ENCODE data around the gene MCM8. TPM values are rescaled to one million over a fixed set of nuclear protein-coding genes. Genes with fewer than 3 reads are reported as not detected.

MCM8 gene
- total and polyA plus RNA-seq, 2 experiments from 2014 or later, result 10.6 to 30.4 TPM

DNA sequence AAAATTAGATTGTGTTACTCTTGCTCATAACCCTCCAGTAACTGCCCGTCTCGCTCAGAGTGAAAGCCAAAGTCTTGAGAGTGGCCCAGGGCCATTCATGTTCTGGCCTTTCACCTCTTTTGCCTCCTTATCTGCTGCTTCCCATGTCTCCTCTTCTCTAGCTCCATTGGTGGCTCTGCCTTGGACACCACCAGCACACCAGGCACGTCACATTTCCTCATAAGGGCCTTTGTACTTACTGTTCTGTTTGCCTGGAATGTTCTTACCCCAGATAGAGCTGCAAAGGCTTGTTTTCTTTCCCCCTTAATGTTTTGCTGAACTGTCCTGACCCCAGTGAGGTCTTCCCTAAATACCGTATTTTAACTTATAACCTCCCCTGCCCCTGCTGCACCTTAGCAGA lies 29.3 kb downstream of the MCM8 start:
- no peak for DNase-seq (ENCODE audit: low spot score)

DNA sequence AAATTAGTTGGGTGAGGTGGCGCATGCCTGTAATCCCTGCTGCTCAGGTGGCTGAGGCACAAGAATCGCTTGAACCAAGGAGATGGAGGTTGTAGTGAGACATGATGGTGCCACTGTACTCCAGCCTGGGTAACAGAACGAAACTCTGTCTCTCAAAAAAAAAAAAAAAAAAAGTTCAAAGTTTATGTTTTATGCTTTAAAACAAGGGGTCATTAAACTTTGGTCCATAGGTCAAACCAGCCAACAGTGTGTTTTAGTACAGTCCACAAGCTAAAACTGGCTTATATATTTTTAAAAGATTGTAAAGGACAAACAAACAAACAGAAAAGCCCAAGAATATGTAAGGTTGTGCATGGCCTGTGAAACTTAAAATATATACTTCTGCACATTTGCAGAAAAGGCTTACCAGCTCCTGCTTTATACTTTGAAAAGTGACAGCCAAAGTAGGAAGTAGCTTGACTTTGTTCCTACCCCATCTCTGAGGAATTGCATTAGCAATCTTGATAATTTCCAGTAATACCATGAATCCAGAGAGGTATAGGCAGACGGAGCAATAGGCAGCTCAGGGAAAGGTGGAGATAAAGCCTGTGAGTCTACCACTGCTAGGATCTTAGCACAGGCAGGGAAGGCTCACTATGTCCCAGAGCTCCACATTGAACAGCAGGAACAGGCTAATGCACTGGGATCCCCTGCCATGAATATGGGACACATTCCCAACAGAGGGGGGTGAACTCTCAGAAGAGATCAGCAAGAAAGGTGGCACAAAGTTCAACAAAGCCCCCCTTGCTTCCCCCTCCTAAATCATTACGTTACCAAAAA lies 30.5 kb downstream of the MCM8 start:
- Mint-ChIP-seq H3K27me3 (ENCODE audit: insufficient read depth, low read depth, poor library complexity) (no peaks in the 10 kb centered on the region), H3K27ac (no peak overlapping the region), H3K9me3 (no peaks in the 10 kb centered on the region), H3K4me1 (no peaks in the 10 kb centered on the region), H3K36me3 (ENCODE audit: low read depth) (peaks cover 43% of the 10 kb centered on the region), H3K4me3 (no peak overlapping the region)
- no peak overlapping the region for H3K4me2 ChIP-seq
- no peak overlapping the region for H2AFZ ChIP-seq
- no peak for ATAC-seq
- no peaks in the 10 kb centered on the region for H3K9me2 ChIP-seq (ENCODE audit: insufficient read depth)
- H3K27me3 ChIP-seq (ENCODE audit: insufficient read depth), result no peaks in the 10 kb centered on the region
- H3K27ac ChIP-seq (ENCODE audit: low read depth), result no peak overlapping the region
- no peaks in the 10 kb centered on the region for H3K4me1 ChIP-seq (ENCODE audit: insufficient read depth)
- peaks cover 35% of the 10 kb centered on the region for H3K36me3 ChIP-seq (ENCODE audit: insufficient read depth)
- DNase-seq (ENCODE audit: low spot score), result no peak
- H3F3A ChIP-seq (replicated peaks; ENCODE audit: low read depth), result no peaks in the 10 kb centered on the region
- peaks cover 23% of the 10 kb centered on the region for H4K20me1 ChIP-seq (replicated peaks; ENCODE audit: insufficient read depth)
- no peaks in the 10 kb centered on the region for H3K79me2 ChIP-seq (replicated peaks; ENCODE audit: insufficient read depth)
- H3K4me3 ChIP-seq, result no peak overlapping the region
- TF ChIP-seq ZNF114 (CRISPR knock-in tag; IDR thresholded peaks at IDR 0.05) (no peak), POLR2AphosphoS5 (IDR thresholded peaks at IDR 0.05; ENCODE audit: low read depth) (no peak), EZH2 (IDR thresholded peaks at IDR 0.05; ENCODE audit: low read depth, unreplicated experiment) (no peak), NANOG (IDR thresholded peaks at IDR 0.05; ENCODE audit: borderline replicate concordance) (no peak), CREB1 (CRISPR knock-in tag; IDR thresholded peaks at IDR 0.05; ENCODE audit: low read depth) (no peak), ZNF331 (CRISPR knock-in tag; IDR thresholded peaks at IDR 0.05; ENCODE audit: low read depth) (no peak), EZH2phosphoT487 (IDR thresholded peaks at IDR 0.05; ENCODE audit: unreplicated experiment) (no peak)
- TF ChIP-seq, protein P1, sequence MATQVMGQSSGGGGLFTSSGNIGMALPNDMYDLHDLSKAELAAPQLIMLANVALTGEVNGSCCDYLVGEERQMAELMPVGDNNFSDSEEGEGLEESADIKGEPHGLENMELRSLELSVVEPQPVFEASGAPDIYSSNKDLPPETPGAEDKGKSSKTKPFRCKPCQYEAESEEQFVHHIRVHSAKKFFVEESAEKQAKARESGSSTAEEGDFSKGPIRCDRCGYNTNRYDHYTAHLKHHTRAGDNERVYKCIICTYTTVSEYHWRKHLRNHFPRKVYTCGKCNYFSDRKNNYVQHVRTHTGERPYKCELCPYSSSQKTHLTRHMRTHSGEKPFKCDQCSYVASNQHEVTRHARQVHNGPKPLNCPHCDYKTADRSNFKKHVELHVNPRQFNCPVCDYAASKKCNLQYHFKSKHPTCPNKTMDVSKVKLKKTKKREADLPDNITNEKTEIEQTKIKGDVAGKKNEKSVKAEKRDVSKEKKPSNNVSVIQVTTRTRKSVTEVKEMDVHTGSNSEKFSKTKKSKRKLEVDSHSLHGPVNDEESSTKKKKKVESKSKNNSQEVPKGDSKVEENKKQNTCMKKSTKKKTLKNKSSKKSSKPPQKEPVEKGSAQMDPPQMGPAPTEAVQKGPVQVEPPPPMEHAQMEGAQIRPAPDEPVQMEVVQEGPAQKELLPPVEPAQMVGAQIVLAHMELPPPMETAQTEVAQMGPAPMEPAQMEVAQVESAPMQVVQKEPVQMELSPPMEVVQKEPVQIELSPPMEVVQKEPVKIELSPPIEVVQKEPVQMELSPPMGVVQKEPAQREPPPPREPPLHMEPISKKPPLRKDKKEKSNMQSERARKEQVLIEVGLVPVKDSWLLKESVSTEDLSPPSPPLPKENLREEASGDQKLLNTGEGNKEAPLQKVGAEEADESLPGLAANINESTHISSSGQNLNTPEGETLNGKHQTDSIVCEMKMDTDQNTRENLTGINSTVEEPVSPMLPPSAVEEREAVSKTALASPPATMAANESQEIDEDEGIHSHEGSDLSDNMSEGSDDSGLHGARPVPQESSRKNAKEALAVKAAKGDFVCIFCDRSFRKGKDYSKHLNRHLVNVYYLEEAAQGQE (IDR thresholded peaks at IDR 0.05; ENCODE audit: unreplicated experiment), result no peak

More for the DNA sequence above, 29.3 kb downstream of the MCM8 start:
- Histone ChIP-seq H3K27ac (ENCODE audit: low read depth) (no peak overlapping the region), H3K4me1 (ENCODE audit: insufficient read depth) (no peaks in the 10 kb centered on the region), H4K20me1 (replicated peaks; ENCODE audit: insufficient read depth) (peaks cover 20% of the 10 kb centered on the region), H3K9me2 (ENCODE audit: insufficient read depth) (no peaks in the 10 kb centered on the region), H3K79me2 (replicated peaks; ENCODE audit: insufficient read depth) (no peaks in the 10 kb centered on the region), H3K27me3 (ENCODE audit: insufficient read depth) (no peaks in the 10 kb centered on the region), H3K4me2 (no peak overlapping the region), H2AFZ (no peak overlapping the region), H3K4me3 (no peak overlapping the region), H3F3A (replicated peaks; ENCODE audit: low read depth) (no peaks in the 10 kb centered on the region), H3K36me3 (ENCODE audit: insufficient read depth) (peaks cover 34% of the 10 kb centered on the region)
- TF ChIP-seq, protein P1 (IDR thresholded peaks at IDR 0.05; ENCODE audit: unreplicated experiment), result no peak
- TF ChIP-seq EZH2phosphoT487 (IDR thresholded peaks at IDR 0.05; ENCODE audit: unreplicated experiment), result no peak
- no peak overlapping the region for H3K4me3 Mint-ChIP-seq
- peaks cover 45% of the 10 kb centered on the region for H3K36me3 Mint-ChIP-seq (ENCODE audit: low read depth)
- H3K9me3 Mint-ChIP-seq, result no peaks in the 10 kb centered on the region
- no peak for ATAC-seq
- H3K27ac Mint-ChIP-seq, result no peak overlapping the region
- H3K27me3 Mint-ChIP-seq (ENCODE audit: insufficient read depth, low read depth, poor library complexity), result no peaks in the 10 kb centered on the region
- no peaks in the 10 kb centered on the region for H3K4me1 Mint-ChIP-seq

Data from GM23338 (cell line).